Measurements from ENCODE around the gene COL4A4. TPM values are rescaled to one million over a fixed set of nuclear protein-coding genes. Genes with fewer than 3 reads are reported as not detected.

Gene COL4A4
- total RNA-seq, 1 donor, result 0.43 TPM

DNA sequence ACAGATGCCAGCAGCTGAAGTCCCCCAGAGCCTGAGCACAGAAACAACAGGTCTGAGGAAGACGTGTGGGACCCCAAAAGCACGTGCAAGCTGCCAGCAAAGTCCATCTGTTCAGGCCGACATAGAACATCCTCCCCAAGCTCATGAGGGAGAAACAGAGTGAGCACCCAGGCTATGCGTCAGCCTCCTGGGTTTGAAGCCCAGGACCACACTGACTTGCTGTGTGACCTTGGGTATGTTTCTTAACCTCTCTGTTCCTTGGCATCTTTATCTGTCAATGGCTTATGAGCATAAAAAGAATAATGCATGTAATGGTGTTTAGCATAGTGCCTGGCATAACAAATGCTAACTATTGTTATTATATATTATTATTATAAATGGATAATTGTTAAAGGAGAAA lies 40.3 kb downstream of the COL4A4 start:
- DNase-seq (ENCODE audit: low read depth), result no peak
- TF ChIP-seq CTCF (IDR thresholded peaks at IDR 0.05; ENCODE audit: insufficient read depth, low read depth, low read length), result no peak
- H3K4me3 ChIP-seq (ENCODE audit: low read depth, low read length), result no peak overlapping the region

DNA sequence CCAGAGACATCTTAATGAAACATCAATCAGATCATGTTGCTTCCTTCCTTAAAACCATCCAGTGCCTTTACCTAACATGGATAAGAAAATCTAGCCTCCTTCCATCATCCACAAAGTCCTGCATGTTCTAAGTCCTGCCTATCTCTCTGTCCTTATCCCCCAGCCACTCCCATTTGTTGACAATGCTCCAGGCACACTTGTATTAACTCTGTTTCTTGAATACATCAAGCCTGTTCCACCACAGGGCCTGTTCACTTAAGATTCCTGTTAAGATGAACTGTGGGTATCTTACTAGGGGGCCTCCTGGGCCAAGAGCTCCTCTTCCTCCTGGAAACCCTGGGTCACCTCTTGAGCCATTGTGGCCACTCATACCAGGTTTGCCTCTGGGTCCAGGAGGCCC lies 45.7 kb downstream of the COL4A4 start:
- H3K4me3 ChIP-seq (ENCODE audit: low read depth, low read length), result no peak overlapping the region
- no peak for TF ChIP-seq CTCF (IDR thresholded peaks at IDR 0.05; ENCODE audit: insufficient read depth, low read depth, low read length)
- DNase-seq (ENCODE audit: low read depth), result no peak

DNA sequence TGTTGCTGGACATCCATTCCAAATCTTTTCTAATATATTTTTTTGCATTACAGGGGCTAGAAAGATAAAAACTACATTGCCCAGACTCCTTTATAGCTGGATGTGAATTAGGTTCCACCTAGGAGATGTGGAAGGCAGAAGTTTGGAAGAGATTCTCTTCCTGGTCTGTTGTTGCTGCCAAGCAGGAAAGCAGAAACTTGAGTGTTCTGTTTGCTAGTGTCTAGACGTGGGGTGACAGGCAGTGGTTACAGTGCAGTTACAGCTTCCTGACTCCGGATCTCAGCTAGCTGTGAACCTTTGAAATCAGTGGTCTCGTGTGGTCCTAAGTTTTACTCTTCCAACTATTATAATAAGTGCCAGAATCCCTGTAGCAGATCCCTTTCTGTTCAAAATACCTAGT lies 46.2 kb downstream of the COL4A4 start:
- TF ChIP-seq CTCF (IDR thresholded peaks at IDR 0.05; ENCODE audit: insufficient read depth, low read depth, low read length), result no peak
- H3K4me3 ChIP-seq (ENCODE audit: low read depth, low read length), result no peak overlapping the region
- no peak for DNase-seq (ENCODE audit: low read depth)

DNA sequence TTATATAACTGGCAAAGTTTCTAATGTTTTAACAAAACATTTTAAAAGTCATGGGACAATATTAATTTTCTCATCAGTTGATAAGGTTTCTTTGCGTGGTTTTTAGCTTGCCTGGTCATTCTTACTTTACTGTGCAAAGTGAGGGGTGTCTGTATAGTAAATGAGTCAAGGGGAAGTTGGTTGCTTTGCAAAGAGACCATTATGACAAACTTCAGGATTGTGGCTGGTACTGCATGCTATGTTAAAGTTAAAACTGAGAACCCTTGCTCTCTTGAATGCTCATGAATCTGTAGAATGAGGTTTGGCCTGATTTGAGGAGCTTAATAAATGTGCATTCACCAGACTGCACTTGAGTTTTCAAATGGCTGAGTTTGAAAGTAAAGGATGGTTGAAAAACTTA lies 47.0 kb downstream of the COL4A4 start:
- TF ChIP-seq CTCF (IDR thresholded peaks at IDR 0.05; ENCODE audit: insufficient read depth, low read depth, low read length), result no peak
- no peak overlapping the region for H3K4me3 ChIP-seq (ENCODE audit: low read depth, low read length)
- no peak for DNase-seq (ENCODE audit: low read depth)

- DNase-seq (ENCODE audit: low read depth), result peak; percentile 52
- no peak overlapping the region for H3K4me3 ChIP-seq (ENCODE audit: low read depth, low read length)
- no peak for TF ChIP-seq CTCF (IDR thresholded peaks at IDR 0.05; ENCODE audit: insufficient read depth, low read depth, low read length)
Measured at GRCh38 chr2:227115761-227116160, 48.2 kb downstream of the COL4A4 start.

GRCh38 chr2:227106845-227107759 lies 56.9 kb downstream of the COL4A4 start:
- H3K4me3 ChIP-seq (ENCODE audit: low read depth, low read length), result no peak overlapping the region
- DNase-seq (ENCODE audit: low read depth), result peak; percentile 76
- peak; percentile 90 for TF ChIP-seq CTCF (IDR thresholded peaks at IDR 0.05; ENCODE audit: insufficient read depth, low read depth, low read length)

All from fibroblast of villous mesenchyme (primary cell).